Esophagus muscularis mucosa (tissue), 4 donors: ENCODE measurements around the gene APOC4. TPM values are rescaled to one million over a fixed set of nuclear protein-coding genes. Genes with fewer than 3 reads are reported as not detected.

Experiments
- DNase-seq: peaks from one replicate; pipeline ENCODE4 v3.0.0-alpha.2; 2017; ENCODE audit errors: extremely low spot score
- H3K27ac ChIP-seq, 4 donors: fragments of 200-600 bp; sonication (generic); replicated peaks in 1 of 4; 1 replicate in 3 of 4; 2 replicates in 1 of 4; pipeline ENCODE4 v1.5.1; 2016 to 2019; ENCODE audit warnings: mild to moderate bottlenecking in 1 of 4
- H3K27me3 ChIP-seq, 4 donors: fragments of 200-600 bp; sonication (generic); one replicate each; pipeline versions ENCODE4 v1.5.1 to v1.6.0; 2016 to 2019
- H3K36me3 ChIP-seq, 4 donors: fragments of 200-600 bp; sonication (generic); one replicate each; pipeline ENCODE4 v1.5.1; 2016 to 2019
- H3K4me1 ChIP-seq, 4 donors: fragments of 200-600 bp; sonication (generic); one replicate each; pipeline ENCODE4 v1.5.1; 2016 to 2019
- H3K4me3 ChIP-seq, 4 donors: fragments of 200-600 bp; sonication (generic); 1 replicate in 2 of 4; 2 replicates in 2 of 4; pipeline ENCODE4 v1.5.1; 2016 to 2019; ENCODE audit warnings: mild to moderate bottlenecking in 4 of 4, moderate library complexity in 1 of 4
- H3K9me3 ChIP-seq, 4 donors: fragments of 200-600 bp; sonication (generic); 1 replicate in 3 of 4; 2 replicates in 1 of 4; pipeline ENCODE4 v1.5.1; 2016 to 2019
- CTCF ChIP-seq, 3 experiments: fragments of 200-600 bp in 2 of 3; fragments of 450-650 bp in 1 of 3; sonication (generic) in 2 of 3; IDR thresholded peaks; one replicate each; pipeline ENCODE4 v1.5.1; 2017 to 2019; ENCODE audit warnings: antibody characterized with exemption in 3 of 3, mild to moderate bottlenecking in 2 of 3, moderate library complexity in 1 of 3
- EP300 ChIP-seq: sonication (generic); formaldehyde crosslinking; IDR thresholded peaks from one replicate; pipeline ENCODE4 v1.6.1; 2017; ENCODE audit warnings: antibody characterized with exemption
- POLR2A ChIP-seq: fragments of 450-650 bp; IDR thresholded peaks from one replicate; pipeline ENCODE4 v1.6.1; 2017; ENCODE audit warnings: antibody characterized with exemption, moderate library complexity, mild to moderate bottlenecking, low read depth
- POLR2AphosphoS5 ChIP-seq, 2 donors: sonication (generic); formaldehyde crosslinking; IDR thresholded peaks; one replicate each; pipeline ENCODE4 v1.6.1; 2017; ENCODE audit warnings: antibody characterized with exemption in 2 of 2
- WGBS: methylation state at CpG from one replicate; pipeline ENCODE4 v1.1.5; 2018; 5-methylcytosine and 5-hydroxymethylcytosine counted together
- intact Hi-C: fragments of 100-400 bp; cut with DNase I; formaldehyde crosslinking; loops from one replicate; pipeline ENCODE4 v1.15.1; 2023
- total RNA-seq, 4 donors: library from RNA; depleted of rRNA; stranded (reverse); fragments of >200 nt; gene quantifications; one replicate each; pipeline versions ENCODE4 v1.1.0 to v1.2.1, GENCODE V29; 2016

The APOC4 gene
- total RNA-seq, 4 donors from 2014 or later = not detected

GRCh38 chr19:44903602-44904425, 38.2 kb upstream of the APOC4 start:
- peak; percentile 93 for DNase-seq
- 16% methylated on average over 19 of the region's 24 CpGs for WGBS
- peaks cover 19 to 47% (median 40%) of the 10 kb centered on the region in 4 donors for H3K36me3 ChIP-seq

GRCh38 chr19:44904426-44904994, 37.5 kb upstream of the APOC4 start:
- no peak for DNase-seq
- H3K27me3 ChIP-seq = peaks cover 7 to 49% (median 25%) of the 10 kb centered on the region in 4 donors
- WGBS = 71% methylated on average over 2 of the region's 12 CpGs
- intact Hi-C loops = loop anchor here (1.0 to 5.0 kb wide), 3 partner anchors 47 to 433 kb away; partner anchors contain the start of gene MARK4
- H3K9me3 ChIP-seq = no peaks in the 10 kb centered on the region
- no peak overlapping the region for H3K4me3 ChIP-seq
- H3K27ac ChIP-seq = no peak overlapping the region
- H3K4me1 ChIP-seq = peaks cover 9 to 31% (median 22%) of the 10 kb centered on the region in 4 donors
- H3K36me3 ChIP-seq = peaks cover 19 to 40% (median 37%) of the 10 kb centered on the region in 4 donors
- TF ChIP-seq POLR2AphosphoS5 (IDR thresholded peaks at IDR 0.05) (peak in 1 of 2 donors; percentile 7), POLR2A (no peak)

More at GRCh38 chr19:44903602-44904425, 38.2 kb upstream of the APOC4 start:
- Histone ChIP-seq H3K4me3 (no peak overlapping the region), H3K9me3 (no peaks in the 10 kb centered on the region), H3K4me1 (peaks cover 9 to 31% (median 22%) of the 10 kb centered on the region in 4 donors), H3K27ac (no peak overlapping the region), H3K27me3 (peaks cover 7 to 46% (median 25%) of the 10 kb centered on the region in 4 donors)
- intact Hi-C loops = loop anchor here (1.0 to 5.0 kb wide), 3 partner anchors 47 to 433 kb away; partner anchors contain the start of gene MARK4
- TF ChIP-seq EP300 (no peak), POLR2AphosphoS5 (IDR thresholded peaks at IDR 0.05) (peak in 1 of 2 donors; percentile 24), CTCF (IDR thresholded peaks at IDR 0.05) (peak in 2 of 3 experiments; percentile 96 to 99)

- Histone ChIP-seq H3K27me3 (peaks cover 7 to 49% (median 25%) of the 10 kb centered on the region in 4 donors), H3K9me3 (no peaks in the 10 kb centered on the region), H3K36me3 (peaks cover 19 to 29% (median 28%) of the 10 kb centered on the region in 4 donors), H3K4me3 (peak within 1 kb of the TSS in 2 of 4 donors; percentile 12 to 14), H3K4me1 (peaks cover 9 to 31% (median 22%) of the 10 kb centered on the region in 4 donors), H3K27ac (no peak within 1 kb of the TSS)
- intact Hi-C loops = no loop called here
- WGBS = 4% methylated on average over 16 of the region's 20 CpGs
- DNase-seq = no peak
- TF ChIP-seq POLR2AphosphoS5 (IDR thresholded peaks at IDR 0.05) = no peak
- TF ChIP-seq POLR2A = no peak
- no peak for TF ChIP-seq EP300
- no peak for TF ChIP-seq CTCF (IDR thresholded peaks at IDR 0.05)
Observed at GRCh38 chr19:44905437-44906160, 36.4 kb upstream of the APOC4 start, which contains the start of gene APOE. Gene APOE, plus strand, starts transcription at chr19:44905796. Its CDS starts 829 bp downstream, at chr19:44906625.

GRCh38 chr19:44907613-44908012, 34.4 kb upstream of the APOC4 start:
- no peak for DNase-seq
- H3K27ac ChIP-seq = no peak overlapping the region
- H3K9me3 ChIP-seq = no peaks in the 10 kb centered on the region
- WGBS = 95% methylated on average over 7 of the region's 12 CpGs
- peaks cover 7 to 59% (median 25%) of the 10 kb centered on the region in 4 donors for H3K27me3 ChIP-seq
- no peak overlapping the region for H3K4me3 ChIP-seq
- intact Hi-C loops = no loop called here
- H3K36me3 ChIP-seq = peaks cover 6 to 9% (median 8%) of the 10 kb centered on the region in 4 donors
- H3K4me1 ChIP-seq = peaks cover 14 to 41% (median 35%) of the 10 kb centered on the region in 4 donors
- TF ChIP-seq EP300 = no peak
- TF ChIP-seq POLR2AphosphoS5 (IDR thresholded peaks at IDR 0.05) = no peak
- TF ChIP-seq POLR2A = no peak
- no peak for TF ChIP-seq CTCF (IDR thresholded peaks at IDR 0.05)
